Fibroblast of villous mesenchyme (primary cell): ENCODE data around the gene ULBP3. TPM values are rescaled to one million over a fixed set of nuclear protein-coding genes. Genes with fewer than 3 reads are reported as not detected.

ENCODE experiments used
- DNase-seq: peaks from one replicate; pipeline ENCODE4 v3.0.0-alpha.2; 2010; ENCODE audit warnings: low read depth
- H3K4me3 ChIP-seq: 2 replicates; pipeline ENCODE4 v1.5.1; 2011; ENCODE audit warnings: low read depth, mild to moderate bottlenecking, low read length
- CTCF ChIP-seq: IDR thresholded peaks from 2 replicates; pipeline ENCODE4 v1.5.1; 2012; ENCODE audit warnings: low read depth, mild to moderate bottlenecking, low read length; ENCODE audit not compliant: insufficient read depth
- total RNA-seq: library from RNA; depleted of rRNA; stranded (reverse); fragments of >200 nt; gene quantifications from 2 replicates; pipeline ENCODE4 v1.2.3, GENCODE V29; 2012

The ULBP3 gene
- total RNA-seq, 1 donor = 17.3 TPM

GRCh38 chr6:150046943-150047342, 22.0 kb downstream of the ULBP3 start:
- TF ChIP-seq CTCF = no peak
- DNase-seq = no peak
- no peak overlapping the region for H3K4me3 ChIP-seq

GRCh38 chr6:150044621-150045145, 24.2 kb downstream of the ULBP3 start:
- no peak overlapping the region for H3K4me3 ChIP-seq
- TF ChIP-seq CTCF = no peak
- DNase-seq = no peak

- no peak for TF ChIP-seq CTCF
- H3K4me3 ChIP-seq = no peak overlapping the region
Measured at GRCh38 chr6:150043501-150044412, 25.2 kb downstream of the ULBP3 start.

GRCh38 chr6:150043096-150043495, 25.8 kb downstream of the ULBP3 start:
- H3K4me3 ChIP-seq = no peak overlapping the region
- no peak for DNase-seq
- no peak for TF ChIP-seq CTCF

More at GRCh38 chr6:150043501-150044412, 25.2 kb downstream of the ULBP3 start:
- no peak for DNase-seq

- TF ChIP-seq CTCF = no peak
- H3K4me3 ChIP-seq = no peak overlapping the region
- no peak for DNase-seq
Measured at GRCh38 chr6:150038202-150039062, 30.5 kb downstream of the ULBP3 start.

GRCh38 chr6:150037526-150038201, 31.3 kb downstream of the ULBP3 start:
- no peak for DNase-seq
- TF ChIP-seq CTCF = no peak
- H3K4me3 ChIP-seq = no peak overlapping the region
